ENCODE results near the gene PUS10.
"Not testable (repeated sequence)": the region's sequence is repeated elsewhere in the genome, so short reads cannot be mapped to it uniquely, and the experiment has no call there.

PUS10 gene

GRCh38 chr2:61011678-61012077 is 6.4 kb downstream of the PUS10 start:
- DNase-seq = no peak

- no peak for DNase-seq
Observed at GRCh38 chr2:61009355-61009754, 8.7 kb downstream of the PUS10 start.

GRCh38 chr2:61006486-61007105 is 11.5 kb downstream of the PUS10 start:
- no peak for DNase-seq

- DNase-seq = no peak
Observed at GRCh38 chr2:61005736-61006135, 12.3 kb downstream of the PUS10 start.

- peak; percentile 43 to 73 for DNase-seq
Observed at GRCh38 chr2:60998628-60999545, 19.2 kb downstream of the PUS10 start.

- DNase-seq = no peak
Observed at GRCh38 chr2:60994131-60994530, 23.9 kb downstream of the PUS10 start.

GRCh38 chr2:60992985-60993392 is 25.1 kb downstream of the PUS10 start:
- DNase-seq = peak; percentile 61 to 72

GRCh38 chr2:60991644-60992043 is 26.4 kb downstream of the PUS10 start:
- no peak for DNase-seq

GRCh38 chr2:60989259-60989658 is 28.8 kb downstream of the PUS10 start:
- no peak for DNase-seq

- DNase-seq = not testable (repeated sequence)
Observed at GRCh38 chr2:60987656-60988055, 30.4 kb downstream of the PUS10 start.

GRCh38 chr2:60987041-60987440 is 31.0 kb downstream of the PUS10 start:
- no peak for DNase-seq

GRCh38 chr2:60984720-60985119 is 33.3 kb downstream of the PUS10 start:
- DNase-seq = no peak

GRCh38 chr2:60982066-60982465 is 36.0 kb downstream of the PUS10 start:
- DNase-seq = not testable (repeated sequence)

GRCh38 chr2:60980071-60980815 is 37.8 kb downstream of the PUS10 start:
- DNase-seq = no peak

- DNase-seq = no peak
Observed at GRCh38 chr2:60979231-60979630, 38.8 kb downstream of the PUS10 start.

GRCh38 chr2:60977562-60977895 is 40.5 kb downstream of the PUS10 start:
- no peak for DNase-seq

GRCh38 chr2:60976875-60977561 is 41.0 kb downstream of the PUS10 start:
- DNase-seq = no peak

GRCh38 chr2:60976256-60976850 is 41.7 kb downstream of the PUS10 start:
- DNase-seq = no peak

- no peak for DNase-seq
Observed at GRCh38 chr2:60974652-60975051, 43.4 kb downstream of the PUS10 start.

- DNase-seq = no peak
Observed at GRCh38 chr2:60973705-60974104, 44.4 kb downstream of the PUS10 start.

- DNase-seq = no peak
Observed at GRCh38 chr2:60972889-60973656, 45.0 kb downstream of the PUS10 start.
